ENCODE data around the gene FILIP1L. TPM values are rescaled to one million over a fixed set of nuclear protein-coding genes. Genes with fewer than 3 reads are reported as not detected.

The FILIP1L gene
- total RNA-seq, 1 experiment from 2014 or later: 4.3 TPM

DNA sequence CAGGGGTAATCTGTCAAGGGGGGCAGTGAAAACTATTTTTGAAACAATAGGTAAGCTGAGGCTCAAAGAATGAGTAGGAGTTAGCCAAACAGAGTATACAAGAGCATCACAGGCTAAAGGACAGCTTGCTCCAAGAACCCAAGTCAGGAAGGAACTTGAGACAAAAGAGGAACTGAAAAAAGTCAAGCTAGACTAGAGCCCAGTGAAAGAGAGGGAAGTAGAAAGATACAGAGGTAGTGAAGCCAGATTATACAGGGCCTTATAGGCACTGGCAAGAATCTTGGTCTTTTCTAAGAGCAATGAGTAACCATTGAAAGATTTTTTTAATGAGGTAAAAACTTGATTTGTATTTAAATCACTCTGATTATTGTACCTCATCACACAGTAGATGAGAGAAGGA is 69.9 kb downstream of the FILIP1L start:
- no peaks in the 10 kb centered on the region for H3K36me3 ChIP-seq (ENCODE audit: insufficient read depth, low read length, poor library complexity, severe bottlenecking)
- H3K4me1 ChIP-seq (ENCODE audit: insufficient read depth, low read length, poor library complexity, severe bottlenecking): peaks cover 8% of the 10 kb centered on the region
- TF ChIP-seq CTCF (conservative IDR thresholded peaks at IDR 0.05; ENCODE audit: low read depth, low read length) (no peak), EZH2 (IDR thresholded peaks at IDR 0.05; ENCODE audit: borderline replicate concordance, low read depth, low read length, poor library complexity, severe bottlenecking) (no peak)
- BruUV-seq (replicated peaks): no TSS peak
- intact Hi-C loops (cut with micrococcal nuclease; ENCODE audit: unreplicated experiment): no loop called here
- no peak overlapping the region for H3K4me3 ChIP-seq (ENCODE audit: low read depth, low read length, poor library complexity, severe bottlenecking)
- POLR2A ChIA-PET (ENCODE audit: low non-redundant PET): no interaction called here
- no peaks in the 10 kb centered on the region for H3K9me3 ChIP-seq (ENCODE audit: low read depth, low read length, poor library complexity, severe bottlenecking)
- DNase-seq (ENCODE audit: low spot score): no peak
- H3K27ac ChIP-seq (ENCODE audit: low read depth, low read length, poor library complexity, severe bottlenecking): no peak overlapping the region
- CTCF ChIA-PET: no interaction called here
- H3K27me3 ChIP-seq (replicated peaks; ENCODE audit: insufficient read depth, low read depth, low read length, poor library complexity): no peaks in the 10 kb centered on the region

DNA sequence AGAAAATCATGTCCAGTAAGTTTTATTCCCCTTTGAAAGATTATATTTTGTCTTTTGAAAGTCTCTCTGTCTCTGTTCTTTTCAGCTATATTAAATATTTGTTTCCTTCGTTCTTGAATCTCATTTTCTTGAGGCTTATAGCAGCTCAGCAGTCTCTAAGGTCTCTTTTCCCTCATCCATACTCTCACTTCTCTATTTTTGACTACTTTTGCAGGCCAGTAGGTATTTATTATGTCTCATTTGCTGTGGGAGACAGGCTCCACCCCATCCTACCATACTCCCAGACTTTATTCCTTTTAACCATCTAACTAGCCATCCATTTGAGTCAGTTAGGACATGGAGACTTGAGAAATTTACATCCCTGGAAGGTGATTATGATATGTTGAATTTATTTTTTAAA is 71.0 kb downstream of the FILIP1L start:
- no peak for DNase-seq (ENCODE audit: low spot score)
- Histone ChIP-seq H3K27ac (ENCODE audit: low read depth, low read length, poor library complexity, severe bottlenecking) (no peak overlapping the region), H3K36me3 (ENCODE audit: insufficient read depth, low read length, poor library complexity, severe bottlenecking) (no peaks in the 10 kb centered on the region), H3K27me3 (replicated peaks; ENCODE audit: insufficient read depth, low read depth, low read length, poor library complexity) (no peaks in the 10 kb centered on the region), H3K4me3 (ENCODE audit: low read depth, low read length, poor library complexity, severe bottlenecking) (no peak overlapping the region), H3K4me1 (ENCODE audit: insufficient read depth, low read length, poor library complexity, severe bottlenecking) (peaks cover 8% of the 10 kb centered on the region), H3K9me3 (ENCODE audit: low read depth, low read length, poor library complexity, severe bottlenecking) (no peaks in the 10 kb centered on the region)
- BruUV-seq (replicated peaks): no TSS peak
- intact Hi-C loops (cut with micrococcal nuclease; ENCODE audit: unreplicated experiment): no loop called here
- TF ChIP-seq CTCF (conservative IDR thresholded peaks at IDR 0.05; ENCODE audit: low read depth, low read length) (no peak), EZH2 (IDR thresholded peaks at IDR 0.05; ENCODE audit: borderline replicate concordance, low read depth, low read length, poor library complexity, severe bottlenecking) (no peak)
- ChIA-PET CTCF (no interaction called here), POLR2A (ENCODE audit: low non-redundant PET) (no interaction called here)

- intact Hi-C loops (cut with micrococcal nuclease; ENCODE audit: unreplicated experiment): no loop called here
- Histone ChIP-seq H3K9me3 (ENCODE audit: low read depth, low read length, poor library complexity, severe bottlenecking) (no peaks in the 10 kb centered on the region), H3K27ac (ENCODE audit: low read depth, low read length, poor library complexity, severe bottlenecking) (no peak overlapping the region), H3K4me1 (ENCODE audit: insufficient read depth, low read length, poor library complexity, severe bottlenecking) (peaks cover 4% of the 10 kb centered on the region), H3K27me3 (replicated peaks; ENCODE audit: insufficient read depth, low read depth, low read length, poor library complexity) (no peaks in the 10 kb centered on the region), H3K36me3 (ENCODE audit: insufficient read depth, low read length, poor library complexity, severe bottlenecking) (no peaks in the 10 kb centered on the region), H3K4me3 (ENCODE audit: low read depth, low read length, poor library complexity, severe bottlenecking) (no peak overlapping the region)
- no TSS peak for BruUV-seq (replicated peaks)
- DNase-seq (ENCODE audit: low spot score): no peak
- TF ChIP-seq CTCF (conservative IDR thresholded peaks at IDR 0.05; ENCODE audit: low read depth, low read length): no peak
- TF ChIP-seq EZH2 (IDR thresholded peaks at IDR 0.05; ENCODE audit: borderline replicate concordance, low read depth, low read length, poor library complexity, severe bottlenecking): no peak
- POLR2A ChIA-PET (ENCODE audit: low non-redundant PET): interaction anchor here (0.7 kb wide), 1 partner anchor 214 kb away, joined by 8 read pairs; no protein-coding TSS in a partner anchor
- CTCF ChIA-PET: no interaction called here
Observed at GRCh38 chr3:100042166-100042981, 71.9 kb downstream of the FILIP1L start.
